IMR-90 (cell line): ENCODE results near the gene EXOC2. TPM values are rescaled to one million over a fixed set of nuclear protein-coding genes. Genes with fewer than 3 reads are reported as not detected.

Source experiments
- ATAC-seq: fragments of 200-7000 bp; cut with Tn5 transposase; 2 replicates; pipeline ENCODE4 v1.9.1; 2020; ENCODE audit warnings: low read depth, mild to moderate bottlenecking, moderate library complexity
- BruUV-seq: library from RNA; stranded (reverse); fragments of 400-500 nt; replicated peaks from 2 replicates; lab custom pipeline; 2021; lab: Mats Ljungman, UMichigan
- CTCF ChIA-PET: fragments of 300-600 bp; formaldehyde crosslinking; extraction: SDS; loops from one replicate; lab custom pipeline; 2021; ENCODE audit warnings: antibody characterized with exemption; lab: Yijun Ruan, JAX
- POLR2A ChIA-PET: fragments of 300-600 bp; sonication (Branson Sonifier 250); formaldehyde crosslinking; loops from one replicate; lab custom pipeline; 2022; ENCODE audit warnings: antibody characterized with exemption; ENCODE audit not compliant: unreplicated experiment; lab: Charles Lee
- DNase-seq: peaks from one replicate; pipeline ENCODE4 v3.0.0; 2013
- H2AFZ ChIP-seq: replicated peaks from 2 replicates; pipeline ENCODE3; 2013; ENCODE audit warnings: low read length, mild to moderate bottlenecking; ENCODE audit not compliant: poor library complexity
- H2AK5ac ChIP-seq: 2 replicates; pipeline ENCODE4 v1.6.1; 2013; ENCODE audit warnings: low read depth, low read length, inconsistent platforms
- H2AK9ac ChIP-seq: replicated peaks from 2 replicates; pipeline ENCODE3; 2013; ENCODE audit warnings: mild to moderate bottlenecking, low read depth, low read length, moderate library complexity; ENCODE audit not compliant: poor library complexity
- H2BK120ac ChIP-seq: 2 replicates; pipeline ENCODE4 v1.6.1; 2013; ENCODE audit warnings: low read depth, low read length, inconsistent platforms
- H2BK15ac ChIP-seq: 3 replicates; pipeline ENCODE4 v1.6.1; 2013; ENCODE audit warnings: low read depth, low read length, inconsistent platforms
- H2BK20ac ChIP-seq: 2 replicates; pipeline ENCODE4 v1.6.1; 2013; ENCODE audit warnings: low read depth, mild to moderate bottlenecking, inconsistent platforms, low read length, moderate library complexity
- H2BK5ac ChIP-seq: 2 replicates; pipeline ENCODE4 v1.6.1; 2013; ENCODE audit warnings: mild to moderate bottlenecking, low read depth, low read length, inconsistent platforms; ENCODE audit not compliant: poor library complexity, severe bottlenecking
- H3K14ac ChIP-seq: replicated peaks from 2 replicates; pipeline ENCODE4 v1.6.1; 2013; ENCODE audit warnings: low read depth, low read length, inconsistent platforms
- H3K18ac ChIP-seq: 2 replicates; pipeline ENCODE4 v1.6.1; 2013; ENCODE audit warnings: low read depth, low read length, control low read depth
- H3K23ac ChIP-seq: 2 replicates; pipeline ENCODE4 v1.6.1; 2013; ENCODE audit warnings: low read depth, low read length, inconsistent platforms
- H3K27ac ChIP-seq: 2 replicates; pipeline ENCODE4 v1.5.1; 2013; ENCODE audit warnings: mild to moderate bottlenecking, control low read depth, low read length; ENCODE audit not compliant: insufficient read depth
- H3K27me3 ChIP-seq: 2 replicates; pipeline ENCODE4 v1.6.1; 2013; ENCODE audit warnings: low read length; ENCODE audit not compliant: control insufficient read depth, insufficient read depth
- H3K36me3 ChIP-seq: 2 replicates; pipeline ENCODE4 v1.6.1; 2013; ENCODE audit warnings: low read length, mixed read lengths; ENCODE audit not compliant: control insufficient read depth, insufficient read depth
- H3K4ac ChIP-seq: 2 replicates; pipeline ENCODE4 v1.6.1; 2013; ENCODE audit warnings: low read depth, low read length, inconsistent platforms
- H3K4me1 ChIP-seq: 2 replicates; pipeline ENCODE4 v1.6.1; 2013; ENCODE audit warnings: low read length, mixed read lengths; ENCODE audit not compliant: control insufficient read depth, insufficient read depth
- H3K4me2 ChIP-seq: 2 replicates; pipeline ENCODE4 v1.6.1; 2013; ENCODE audit warnings: low read depth, mild to moderate bottlenecking, control low read depth, low read length, moderate library complexity
- H3K4me3 ChIP-seq: 2 replicates; pipeline ENCODE4 v1.5.1; 2013; ENCODE audit warnings: low read depth, mild to moderate bottlenecking, control low read depth, low read length, moderate library complexity; ENCODE audit not compliant: insufficient read depth
- H3K56ac ChIP-seq: 2 replicates; pipeline ENCODE4 v1.6.1; 2013; ENCODE audit warnings: low read length, inconsistent platforms; ENCODE audit not compliant: insufficient read depth; ENCODE audit errors: extremely low read depth
- H3K79me1 ChIP-seq, 2 experiments: 2 replicates each; pipeline ENCODE4 v1.6.1; 2013; ENCODE audit warnings: low read length in 2 of 2, inconsistent platforms in 1 of 2, low read depth in 1 of 2
- H3K9ac ChIP-seq: 2 replicates; pipeline ENCODE4 v1.6.1; 2013; ENCODE audit warnings: low read depth, low read length, control low read depth
- H3K9me1 ChIP-seq: 2 replicates; pipeline ENCODE4 v1.6.1; 2013; ENCODE audit warnings: low read length, inconsistent platforms; ENCODE audit not compliant: insufficient read depth
- H3K9me3 ChIP-seq: 2 replicates; pipeline ENCODE4 v1.6.1; 2013; ENCODE audit warnings: low read length; ENCODE audit not compliant: control insufficient read depth, insufficient read depth
- H4K20me1 ChIP-seq: 2 replicates; pipeline ENCODE4 v1.6.1; 2013; ENCODE audit warnings: low read length, inconsistent platforms; ENCODE audit not compliant: insufficient read depth
- H4K5ac ChIP-seq: 2 replicates; pipeline ENCODE4 v1.6.1; 2013; ENCODE audit warnings: mild to moderate bottlenecking, low read depth, low read length, control low read depth
- H4K8ac ChIP-seq, 2 experiments: 2 replicates each; pipeline ENCODE4 v1.6.1; 2013; ENCODE audit warnings: low read depth in 2 of 2, low read length in 2 of 2, control low read depth in 1 of 2, inconsistent platforms in 1 of 2
- H4K91ac ChIP-seq: 2 replicates; pipeline ENCODE4 v1.6.1; 2013; ENCODE audit warnings: low read depth, low read length, inconsistent platforms; ENCODE audit not compliant: insufficient read depth
- BHLHE40 ChIP-seq: fragments of 150-350 bp; IDR thresholded peaks from 2 replicates; pipeline ENCODE4 v1.6.1; 2016; ENCODE audit warnings: mild to moderate bottlenecking, low read depth, low read length
- CEBPB ChIP-seq: IDR thresholded peaks from 2 replicates; pipeline ENCODE4 v1.6.1; 2012; ENCODE audit warnings: low read depth, low read length, improper control_type of control experiment
- CHD1 ChIP-seq: IDR thresholded peaks from 2 replicates; pipeline ENCODE4 v1.6.1; 2012; ENCODE audit warnings: low read depth, low read length, improper control_type of control experiment
- CTCF ChIP-seq: conservative IDR thresholded peaks from 2 replicates; pipeline ENCODE4 v1.5.1; 2012; ENCODE audit warnings: mild to moderate bottlenecking, low read depth, low read length, improper control_type of control experiment
- ELK1 ChIP-seq: fragments of 150-350 bp; IDR thresholded peaks from 2 replicates; pipeline ENCODE4 v1.6.1; 2016; ENCODE audit warnings: low read depth, mild to moderate bottlenecking, low read length, moderate library complexity, borderline replicate concordance
- FOS ChIP-seq: fragments of 150-350 bp; IDR thresholded peaks from 2 replicates; pipeline ENCODE4 v1.6.1; 2016; ENCODE audit warnings: low read depth, low read length
- MAFK ChIP-seq: IDR thresholded peaks from 2 replicates; pipeline ENCODE4 v1.6.1; 2012; ENCODE audit warnings: low read depth, low read length, improper control_type of control experiment
- MAZ ChIP-seq: IDR thresholded peaks from 2 replicates; pipeline ENCODE4 v1.6.1; 2012; ENCODE audit warnings: low read depth, mild to moderate bottlenecking, low read length, improper control_type of control experiment, moderate library complexity, borderline replicate concordance
- MXI1 ChIP-seq: IDR thresholded peaks from 2 replicates; pipeline ENCODE4 v1.6.1; 2012; ENCODE audit warnings: low read depth, mild to moderate bottlenecking, low read length, moderate library complexity, borderline replicate concordance
- NFE2L2 ChIP-seq: fragments of 150-350 bp; IDR thresholded peaks from 2 replicates; pipeline ENCODE4 v1.6.1; 2016; ENCODE audit warnings: low read depth, mild to moderate bottlenecking, low read length
- RAD21 ChIP-seq: IDR thresholded peaks from 2 replicates; pipeline ENCODE4 v1.6.1; 2012; ENCODE audit warnings: low read length, improper control_type of control experiment
- RCOR1 ChIP-seq: IDR thresholded peaks from 2 replicates; pipeline ENCODE4 v1.6.1; 2012; ENCODE audit warnings: mild to moderate bottlenecking, low read length, improper control_type of control experiment; ENCODE audit not compliant: insufficient replicate concordance
- SMC3 ChIP-seq: fragments of 150-350 bp; IDR thresholded peaks from 2 replicates; pipeline ENCODE4 v1.6.1; 2016; ENCODE audit warnings: low read depth, mild to moderate bottlenecking, antibody characterized with exemption, low read length, moderate library complexity
- WGBS, 2 experiments: methylation state at CpG; one replicate each; pipeline versions ENCODE4 v1.1.5 to v1.1.7; 2013; ENCODE audit warnings: missing lambda C conversion rate in 2 of 2; ENCODE audit not compliant: insufficient read length in 1 of 2; ENCODE audit errors: extremely low coverage in 2 of 2; 5-methylcytosine and 5-hydroxymethylcytosine counted together
- dilution Hi-C: fragments of 300-500 bp; cut with HindIII; formaldehyde crosslinking; loops from one replicate; pipeline ENCODE4 v1.14.3; 2018; ENCODE audit warnings: low sequenced_read_pairs; ENCODE audit not compliant: unreplicated experiment
- in situ Hi-C: fragments of 300-500 bp; cut with MboI; formaldehyde crosslinking; loops from 3 replicates; pipeline ENCODE4 v1.14.3; 2019; ENCODE audit warnings: low sequenced_read_pairs, inconsistent platforms, mixed read lengths
- intact Hi-C: fragments of 100-400 bp; cut with micrococcal nuclease; formaldehyde crosslinking; loops from 2 replicates; pipeline ENCODE4 v1.10.0; 2022
- polyA plus RNA-seq, 3 experiments: library from polyadenylated mRNA; depleted of rRNA; stranded (reverse); fragments of >200 nt; gene quantifications; 2 replicates each; pipeline ENCODE4 v1.2.3, GENCODE V29; 2012; ENCODE audit warnings: low replicate concordance in 1 of 3
- total RNA-seq: library from RNA; depleted of rRNA; stranded (reverse); fragments of >200 nt; gene quantifications from 2 replicates; pipeline ENCODE4 v1.2.3, GENCODE V29; 2012

EXOC2 gene
- total and polyA plus RNA-seq, 2 of the 4 experiments (the other 2 are of a cell fraction), result 13.1 to 37.3 TPM

GRCh38 chr6:501891-502601, 190.9 kb downstream of the EXOC2 start:
- POLR2A ChIA-PET, result no interaction called here
- TF ChIP-seq RCOR1 (no peak), MXI1 (no peak), CEBPB (no peak), CHD1 (no peak), MAFK (no peak), FOS (no peak), ELK1 (no peak), RAD21 (no peak), MAZ (no peak), BHLHE40 (no peak), SMC3 (no peak), NFE2L2 (no peak), CTCF (no peak)
- Histone ChIP-seq H2AK5ac (no peak overlapping the region), H3K79me1 (peaks cover 0 to 3% of the 10 kb centered on the region in 2 experiments; a peak in 2 of 4 replicates), H3K9me3 (no peaks in the 10 kb centered on the region), H3K4ac (no peak overlapping the region), H4K20me1 (no peaks in the 10 kb centered on the region), H2AK9ac (no peak overlapping the region), H3K14ac (no peak overlapping the region), H3K9me1 (peaks cover 9% of the 10 kb centered on the region; the same call in 1 of the 2 replicates), H4K91ac (no peak overlapping the region), H3K4me2 (no peak overlapping the region), H2BK20ac (no peak overlapping the region), H3K4me1 (no peaks in the 10 kb centered on the region), H2BK5ac (no peak overlapping the region), H2AFZ (no peak overlapping the region), H3K56ac (no peak overlapping the region), H3K4me3 (no peak overlapping the region), H3K23ac (no peak overlapping the region), H2BK15ac (no peak overlapping the region), H3K18ac (no peak overlapping the region), H2BK120ac (no peak overlapping the region), H4K8ac (no peak overlapping the region), H4K5ac (no peak overlapping the region), H3K27me3 (no peaks in the 10 kb centered on the region), H3K36me3 (peaks cover 6% of the 10 kb centered on the region; the same call in 1 of the 2 replicates), H3K27ac (no peak overlapping the region), H3K9ac (no peak overlapping the region)
- ATAC-seq (no peak), DNase-seq (no peak)
- CTCF ChIA-PET, result interaction anchor here (0.9 to 1.5 kb wide), 2 partner anchors 9 to 15 kb away, joined by 3 to 4 read pairs; no protein-coding TSS in a partner anchor
- dilution Hi-C loops (no loop called here), in situ Hi-C loops (no loop called here), intact Hi-C loops (loop anchor here (10.0 kb wide), 1 partner anchor 207 kb away; the partner anchor contains the start of gene DUSP22)
- no TSS peak for BruUV-seq
- WGBS, 2 experiments, result 64% methylated on average over 7 of the region's 22 CpGs; no CpG with 5 or more reads in 1 of the 2 experiments
